ENCODE measurements around the gene PAX5. TPM values are rescaled to one million over a fixed set of nuclear protein-coding genes. Genes with fewer than 3 reads are reported as not detected.

Gene PAX5
- total RNA-seq, 6 experiments from 2014 or later: not detected

GRCh38 chr9:36963346-36963745 lies 70.7 kb downstream of the PAX5 start:
- DNase-seq: no peak
- H3K9me3 Mint-ChIP-seq: no peaks in the 10 kb centered on the region
- no peak for TF ChIP-seq CTCF (IDR thresholded peaks at IDR 0.05)
- peaks cover 54% of the 10 kb centered on the region for H3K27me3 Mint-ChIP-seq (ENCODE audit: insufficient read depth)
- H3K4me1 Mint-ChIP-seq (ENCODE audit: low read depth): no peaks in the 10 kb centered on the region
- H3K36me3 Mint-ChIP-seq (ENCODE audit: low read depth): no peaks in the 10 kb centered on the region
- H3K27ac Mint-ChIP-seq: no peak overlapping the region
- H3K4me3 Mint-ChIP-seq: no peak overlapping the region

- Mint-ChIP-seq H3K27ac (no peak overlapping the region), H3K9me3 (no peaks in the 10 kb centered on the region), H3K27me3 (ENCODE audit: insufficient read depth) (peaks cover 58% of the 10 kb centered on the region), H3K4me3 (no peak overlapping the region), H3K36me3 (ENCODE audit: low read depth) (no peaks in the 10 kb centered on the region), H3K4me1 (ENCODE audit: low read depth) (no peaks in the 10 kb centered on the region)
- DNase-seq: no peak
- no peak for TF ChIP-seq CTCF (IDR thresholded peaks at IDR 0.05)
Observed at GRCh38 chr9:36962691-36963090, 71.4 kb downstream of the PAX5 start.

GRCh38 chr9:36961561-36962325 lies 72.3 kb downstream of the PAX5 start:
- no peak for DNase-seq
- H3K27me3 Mint-ChIP-seq (ENCODE audit: insufficient read depth): peaks cover 66% of the 10 kb centered on the region
- no peaks in the 10 kb centered on the region for H3K4me1 Mint-ChIP-seq (ENCODE audit: low read depth)
- no peaks in the 10 kb centered on the region for H3K9me3 Mint-ChIP-seq
- TF ChIP-seq CTCF (IDR thresholded peaks at IDR 0.05): no peak
- H3K4me3 Mint-ChIP-seq: no peak overlapping the region; the same call in 1 of the 2 replicates
- H3K36me3 Mint-ChIP-seq (ENCODE audit: low read depth): no peaks in the 10 kb centered on the region
- H3K27ac Mint-ChIP-seq: no peak overlapping the region

GRCh38 chr9:36961051-36961450 lies 73.0 kb downstream of the PAX5 start:
- Mint-ChIP-seq H3K4me1 (ENCODE audit: low read depth) (no peaks in the 10 kb centered on the region), H3K27me3 (ENCODE audit: insufficient read depth) (peaks cover 65% of the 10 kb centered on the region), H3K27ac (no peak overlapping the region), H3K4me3 (no peak overlapping the region), H3K36me3 (ENCODE audit: low read depth) (no peaks in the 10 kb centered on the region), H3K9me3 (no peaks in the 10 kb centered on the region)
- DNase-seq: no peak
- TF ChIP-seq CTCF (IDR thresholded peaks at IDR 0.05): no peak

GRCh38 chr9:36960575-36960955 lies 73.5 kb downstream of the PAX5 start:
- H3K27me3 Mint-ChIP-seq (ENCODE audit: insufficient read depth): peaks cover 63% of the 10 kb centered on the region
- TF ChIP-seq CTCF (IDR thresholded peaks at IDR 0.05): no peak
- H3K9me3 Mint-ChIP-seq: no peaks in the 10 kb centered on the region
- no peak for DNase-seq
- H3K36me3 Mint-ChIP-seq (ENCODE audit: low read depth): no peaks in the 10 kb centered on the region
- H3K4me1 Mint-ChIP-seq (ENCODE audit: low read depth): no peaks in the 10 kb centered on the region
- H3K4me3 Mint-ChIP-seq: no peak overlapping the region
- H3K27ac Mint-ChIP-seq: no peak overlapping the region

All from HFFc6 (cell line).